ENCODE results near the gene MED14.

MED14 gene

DNA sequence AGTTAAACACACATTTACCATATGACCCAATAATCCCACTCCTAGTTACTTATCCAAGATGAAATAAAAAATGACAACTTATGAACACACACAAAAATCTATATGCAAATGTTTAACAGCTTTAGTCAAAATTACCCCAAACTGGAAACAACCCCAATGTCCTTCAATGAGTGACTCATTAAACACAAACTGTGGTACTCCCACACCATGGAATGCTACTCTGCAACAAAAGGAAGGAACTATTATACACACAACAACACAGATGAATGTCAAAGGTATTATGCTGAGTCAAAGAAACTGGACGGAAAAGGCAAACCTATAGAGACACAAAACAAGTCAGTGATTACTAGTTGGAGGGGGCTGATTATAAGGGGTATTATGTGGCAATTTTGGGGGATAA is 40.5 kb downstream of the MED14 start:
- TF ChIP-seq, protein P1, sequence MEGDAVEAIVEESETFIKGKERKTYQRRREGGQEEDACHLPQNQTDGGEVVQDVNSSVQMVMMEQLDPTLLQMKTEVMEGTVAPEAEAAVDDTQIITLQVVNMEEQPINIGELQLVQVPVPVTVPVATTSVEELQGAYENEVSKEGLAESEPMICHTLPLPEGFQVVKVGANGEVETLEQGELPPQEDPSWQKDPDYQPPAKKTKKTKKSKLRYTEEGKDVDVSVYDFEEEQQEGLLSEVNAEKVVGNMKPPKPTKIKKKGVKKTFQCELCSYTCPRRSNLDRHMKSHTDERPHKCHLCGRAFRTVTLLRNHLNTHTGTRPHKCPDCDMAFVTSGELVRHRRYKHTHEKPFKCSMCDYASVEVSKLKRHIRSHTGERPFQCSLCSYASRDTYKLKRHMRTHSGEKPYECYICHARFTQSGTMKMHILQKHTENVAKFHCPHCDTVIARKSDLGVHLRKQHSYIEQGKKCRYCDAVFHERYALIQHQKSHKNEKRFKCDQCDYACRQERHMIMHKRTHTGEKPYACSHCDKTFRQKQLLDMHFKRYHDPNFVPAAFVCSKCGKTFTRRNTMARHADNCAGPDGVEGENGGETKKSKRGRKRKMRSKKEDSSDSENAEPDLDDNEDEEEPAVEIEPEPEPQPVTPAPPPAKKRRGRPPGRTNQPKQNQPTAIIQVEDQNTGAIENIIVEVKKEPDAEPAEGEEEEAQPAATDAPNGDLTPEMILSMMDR (IDR thresholded peaks at IDR 0.05): no peak
- no peak for DNase-seq (ENCODE audit: low spot score)
- no peak overlapping the region for H3K27ac ChIP-seq
- H3K4me3 ChIP-seq: no peak overlapping the region

DNA sequence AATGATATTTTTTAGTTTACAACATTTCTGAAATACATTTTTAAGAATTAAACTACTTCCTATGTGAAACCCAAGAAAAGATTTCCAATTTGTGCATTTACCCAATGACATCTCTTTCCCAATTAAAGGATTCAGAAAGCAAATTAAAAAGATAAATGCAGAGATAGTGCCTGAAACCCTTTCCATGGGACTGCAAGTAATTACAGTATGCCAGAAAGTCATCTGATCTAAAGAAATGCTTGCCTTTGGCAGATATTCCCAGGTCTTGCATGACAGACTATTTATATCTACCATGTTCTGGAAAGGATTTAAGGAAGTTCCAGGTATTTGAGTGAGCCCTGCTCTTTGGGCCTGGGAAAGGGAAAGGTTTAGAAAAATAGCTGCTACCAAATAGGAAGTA is 46.4 kb downstream of the MED14 start:
- DNase-seq (ENCODE audit: low spot score): no peak
- H3K4me3 ChIP-seq: no peak overlapping the region
- H3K27ac ChIP-seq: no peak overlapping the region
- TF ChIP-seq, protein P1 (IDR thresholded peaks at IDR 0.05): no peak

DNA sequence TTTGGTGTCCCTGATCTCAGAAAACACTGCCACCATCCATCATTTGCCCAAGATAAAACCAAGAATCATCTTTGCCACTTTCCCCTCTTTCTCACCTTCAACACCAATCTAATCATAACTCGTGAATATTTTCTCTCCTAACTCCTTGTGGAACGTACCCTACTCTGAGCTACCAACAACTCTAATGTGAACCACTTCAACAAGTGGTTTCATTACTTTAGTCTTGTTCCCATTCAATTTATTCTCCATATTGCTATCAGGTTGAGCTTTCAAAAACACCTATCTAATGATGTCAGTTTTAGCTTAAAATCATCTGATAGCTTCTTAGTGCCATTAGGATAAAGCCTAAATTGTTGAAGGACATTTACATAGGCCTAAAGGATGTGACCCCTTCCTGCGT is 48.2 kb downstream of the MED14 start:
- no peak overlapping the region for H3K4me3 ChIP-seq
- TF ChIP-seq, protein P1 (IDR thresholded peaks at IDR 0.05): no peak
- DNase-seq (ENCODE audit: low spot score): no peak
- H3K27ac ChIP-seq: no peak overlapping the region

- Histone ChIP-seq H3K27ac (no peak overlapping the region), H3K4me3 (no peak overlapping the region)
- no peak for DNase-seq (ENCODE audit: low spot score)
- TF ChIP-seq, protein P1 (IDR thresholded peaks at IDR 0.05): no peak
Observed at GRCh38 chrX:40685362-40685918, 49.9 kb downstream of the MED14 start.

DNA sequence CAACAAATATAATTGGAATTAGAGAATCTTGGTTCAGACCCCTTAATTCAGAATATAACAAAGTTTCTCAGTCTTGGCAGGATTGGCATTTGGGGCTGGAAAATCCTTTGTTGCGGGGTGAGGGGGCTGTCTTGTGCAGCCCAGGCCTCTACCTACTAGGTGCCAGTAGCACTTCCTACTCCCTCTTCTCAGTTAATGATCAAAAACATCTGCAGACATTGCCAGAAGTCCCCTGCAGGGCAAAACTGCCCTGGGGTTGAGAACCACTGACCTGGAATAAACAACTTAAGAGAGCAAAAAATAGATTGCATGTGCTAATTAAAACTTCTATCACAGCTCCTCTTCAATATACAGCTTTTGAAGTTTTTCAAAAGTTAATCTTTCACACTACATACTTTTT is 51.2 kb downstream of the MED14 start:
- no peak for DNase-seq (ENCODE audit: low spot score)
- Histone ChIP-seq H3K4me3 (no peak overlapping the region), H3K27ac (no peak overlapping the region)
- TF ChIP-seq, protein P1 (IDR thresholded peaks at IDR 0.05): no peak

GRCh38 chrX:40683245-40683644 is 52.1 kb downstream of the MED14 start:
- no peak overlapping the region for H3K4me3 ChIP-seq
- DNase-seq (ENCODE audit: low spot score): no peak
- H3K27ac ChIP-seq: no peak overlapping the region
- TF ChIP-seq, protein P1 (IDR thresholded peaks at IDR 0.05): no peak

GRCh38 chrX:40671126-40671525 is 64.2 kb downstream of the MED14 start:
- DNase-seq (ENCODE audit: low spot score): no peak
- Histone ChIP-seq H3K27ac (no peak overlapping the region), H3K4me3 (no peak overlapping the region)
- TF ChIP-seq, protein P1 (IDR thresholded peaks at IDR 0.05): no peak

Measured in coronary artery (tissue), 2 donors.